Muscle of arm (tissue), 12 donors: ENCODE measurements around the gene F8. TPM values are rescaled to one million over a fixed set of nuclear protein-coding genes. Genes with fewer than 3 reads are reported as not detected.
"Not testable (repeated sequence)": the region's sequence is repeated elsewhere in the genome, so short reads cannot be mapped to it uniquely, and the experiment has no call there.

ENCODE experiments used
- DNase-seq: peaks from one replicate; pipeline ENCODE4 v3.0.0-alpha.2; 2013
- polyA plus RNA-seq, 12 donors: library from polyadenylated mRNA; unstranded; fragments of 120-200 nt; gene quantifications; one replicate each; pipeline ENCODE4 v1.2.1, GENCODE V29; 2013; ENCODE audit not compliant: insufficient read length in 12 of 12

The F8 gene
- polyA plus RNA-seq, 12 donors: 1.8 to 8.4 (median 5.4) TPM; not detected in 1

DNA sequence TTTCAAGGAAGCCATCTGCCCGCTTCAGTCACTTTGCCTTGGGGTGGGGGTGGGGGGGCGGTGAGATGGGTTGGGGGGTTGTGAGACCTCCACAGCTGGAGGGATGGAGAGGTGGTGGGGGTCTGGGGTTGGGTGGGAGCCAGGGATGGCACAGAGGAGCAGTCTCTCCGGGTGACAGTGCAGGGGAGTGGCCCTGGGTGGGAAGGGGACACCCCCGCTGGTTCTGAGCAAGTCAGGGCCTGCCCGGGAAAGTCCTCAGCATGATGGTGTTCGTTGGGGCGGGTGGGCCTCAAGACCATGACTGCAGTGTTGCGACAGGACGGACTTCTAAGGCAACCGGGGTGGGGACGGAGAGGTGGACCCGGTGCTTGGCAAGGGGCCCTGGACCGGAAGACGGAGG, 137.0 kb downstream of the F8 start:
- DNase-seq: not testable (repeated sequence)

DNA sequence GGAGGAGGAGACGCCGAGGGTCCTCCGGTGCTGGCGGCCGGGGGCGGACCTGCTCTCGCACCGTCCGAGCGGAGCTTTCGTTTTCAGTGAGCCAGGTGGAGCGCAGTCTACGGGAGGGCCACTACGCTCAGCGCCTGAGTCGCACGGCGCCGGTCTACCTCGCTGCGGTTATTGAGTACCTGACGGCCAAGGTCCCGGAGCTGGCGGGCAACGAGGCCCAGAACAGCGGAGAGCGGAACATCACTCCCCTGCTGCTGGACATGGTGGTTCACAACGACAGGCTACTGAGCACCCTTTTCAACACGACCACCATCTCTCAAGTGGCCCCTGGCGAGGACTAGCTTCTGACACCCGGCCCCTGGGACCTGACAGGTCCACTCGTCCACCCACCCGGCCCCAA, 137.5 kb downstream of the F8 start:
- DNase-seq: not testable (repeated sequence)

DNA sequence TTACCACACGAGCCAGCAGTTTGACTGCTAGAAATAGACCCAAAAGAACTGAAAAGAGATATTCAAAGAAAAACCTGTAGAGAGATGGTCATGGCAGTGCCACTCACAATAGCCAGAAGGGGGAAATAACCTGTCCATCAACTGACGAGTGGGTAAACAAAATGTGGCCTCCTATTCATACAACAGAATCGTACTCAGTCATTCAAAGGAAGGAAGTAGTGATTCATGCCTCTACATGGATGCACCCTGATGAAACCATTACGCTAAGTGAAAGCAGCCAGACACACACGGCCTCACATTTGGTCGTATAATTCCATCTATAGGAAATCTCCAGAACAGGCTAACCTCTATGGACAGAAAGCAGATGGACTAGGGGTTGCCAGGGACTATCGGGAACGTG, 138.5 kb downstream of the F8 start:
- not testable (repeated sequence) for DNase-seq

DNA sequence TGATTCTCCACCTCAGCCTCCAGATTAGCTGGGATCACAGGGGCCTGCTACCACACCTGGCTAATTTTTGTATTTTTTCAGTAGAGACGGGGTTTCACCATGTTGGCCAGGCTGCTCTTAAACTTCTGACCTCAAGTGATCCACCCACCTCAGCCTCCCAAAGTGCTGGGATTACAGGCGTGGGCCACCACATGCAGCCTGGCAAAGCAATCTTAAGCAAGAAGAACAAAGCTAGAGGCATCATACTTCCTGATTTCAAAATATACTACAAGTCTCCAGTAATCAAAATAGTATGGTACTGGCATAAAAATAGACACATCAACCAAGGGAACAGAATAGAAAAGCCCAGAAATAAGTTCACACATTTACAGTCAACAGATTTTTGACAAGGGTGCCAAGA, 149.2 kb downstream of the F8 start:
- DNase-seq: no peak

DNA sequence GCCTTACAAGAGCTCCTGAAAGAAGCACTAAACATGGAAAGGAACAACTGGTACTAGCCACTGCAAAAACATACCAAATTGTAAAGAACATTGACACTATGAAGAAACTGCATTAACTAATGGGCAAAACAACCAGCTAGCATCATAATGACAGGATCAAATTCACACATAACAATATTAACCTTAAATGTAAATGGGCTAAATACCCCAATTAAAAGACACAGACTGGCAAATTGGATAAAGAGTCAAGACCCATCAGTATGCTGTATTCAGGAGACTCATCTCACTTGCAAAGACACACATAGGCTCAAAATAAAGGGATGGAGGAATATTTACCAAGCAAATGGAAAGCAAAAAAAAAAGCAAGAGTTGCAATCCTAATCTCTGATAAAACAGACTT, 154.0 kb downstream of the F8 start:
- not testable (repeated sequence) for DNase-seq

DNA sequence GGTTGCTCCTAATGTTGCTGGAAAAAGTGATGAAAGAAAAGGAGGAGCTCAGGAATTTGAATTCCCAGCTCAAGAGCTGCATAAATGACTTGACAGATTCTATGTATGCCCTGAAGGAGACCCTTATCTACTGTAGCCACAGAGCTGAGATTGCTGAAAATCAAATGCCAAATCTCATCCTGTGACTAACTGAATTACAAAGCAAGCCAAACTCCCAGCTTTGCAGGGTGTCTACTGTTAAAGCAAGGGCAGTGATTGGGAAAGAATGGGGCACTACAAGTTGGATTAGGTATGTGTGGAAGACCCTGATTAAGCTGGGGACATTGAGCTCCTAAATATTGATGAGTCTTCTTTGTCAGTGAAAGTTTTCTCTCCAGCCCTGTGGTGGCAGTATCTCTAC, 167.3 kb downstream of the F8 start:
- no peak for DNase-seq

DNA sequence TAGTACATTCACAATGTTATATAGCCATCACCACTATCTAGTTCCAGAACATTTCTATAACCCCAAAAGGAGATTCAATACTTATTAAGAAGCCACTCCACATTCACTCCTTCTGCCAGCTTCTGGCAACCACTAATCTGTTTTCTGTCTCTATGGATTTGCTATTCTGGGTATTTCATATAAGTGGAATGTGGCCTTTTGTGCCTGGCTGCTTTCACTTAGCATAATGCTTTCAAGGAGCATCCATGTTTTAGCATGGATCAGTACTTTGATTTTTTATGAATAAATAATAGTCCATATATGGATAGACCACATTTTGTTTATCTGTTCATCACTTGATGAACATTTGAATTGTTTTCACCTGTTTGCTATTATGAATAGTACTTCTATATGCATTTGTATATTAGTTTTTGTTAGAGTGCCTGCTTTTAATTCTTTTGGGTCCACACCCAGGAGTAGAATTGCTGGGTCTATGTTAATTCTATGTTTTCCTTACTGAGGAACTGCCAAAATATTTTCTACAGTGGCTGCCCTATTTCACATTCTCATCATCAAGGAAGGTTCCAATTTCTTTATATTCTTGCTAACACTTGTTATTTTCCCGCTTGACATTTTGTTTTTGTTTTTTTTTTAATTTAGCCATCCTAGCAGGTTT, 171.4 kb downstream of the F8 start:
- DNase-seq: no peak

DNA sequence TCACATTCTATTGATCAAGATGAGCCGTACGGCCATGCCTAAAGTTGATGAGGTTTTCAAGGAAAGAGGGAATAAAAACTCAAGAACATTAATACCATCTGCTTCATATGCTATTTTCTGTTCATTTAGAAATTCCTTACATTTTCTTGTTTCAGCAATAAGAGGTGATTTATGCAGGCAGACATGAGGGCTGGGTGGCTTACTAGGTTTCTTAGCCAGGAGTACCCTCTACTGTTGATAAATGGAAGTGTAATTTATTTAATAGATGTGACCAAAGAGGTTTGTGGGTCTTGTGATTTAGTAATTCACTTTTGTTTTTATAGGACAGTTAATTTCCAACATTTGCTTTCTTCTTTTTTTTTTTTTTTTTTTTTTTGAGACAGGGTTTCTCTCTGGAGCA, 181.7 kb downstream of the F8 start:
- peak; percentile 6 for DNase-seq

DNA sequence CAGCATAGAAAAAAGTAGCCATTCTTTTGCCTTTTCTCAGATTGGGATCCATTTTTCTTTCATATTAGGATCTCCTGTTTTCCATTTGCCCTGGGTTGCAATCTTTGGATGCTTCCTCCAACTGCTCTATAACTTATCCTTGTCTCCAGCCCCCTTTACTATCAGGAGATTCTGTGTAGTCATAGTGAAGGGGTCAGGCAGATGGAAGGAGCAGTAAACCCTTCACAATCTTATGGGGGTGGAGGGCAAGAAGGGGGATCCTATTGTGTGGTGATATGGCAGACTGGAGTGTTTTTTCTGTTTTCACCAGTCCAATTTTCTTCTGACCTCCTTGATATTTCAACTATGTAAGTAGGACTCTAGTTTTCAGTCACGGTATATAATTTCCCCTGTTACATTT, 186.4 kb downstream of the F8 start:
- DNase-seq: no peak

DNA sequence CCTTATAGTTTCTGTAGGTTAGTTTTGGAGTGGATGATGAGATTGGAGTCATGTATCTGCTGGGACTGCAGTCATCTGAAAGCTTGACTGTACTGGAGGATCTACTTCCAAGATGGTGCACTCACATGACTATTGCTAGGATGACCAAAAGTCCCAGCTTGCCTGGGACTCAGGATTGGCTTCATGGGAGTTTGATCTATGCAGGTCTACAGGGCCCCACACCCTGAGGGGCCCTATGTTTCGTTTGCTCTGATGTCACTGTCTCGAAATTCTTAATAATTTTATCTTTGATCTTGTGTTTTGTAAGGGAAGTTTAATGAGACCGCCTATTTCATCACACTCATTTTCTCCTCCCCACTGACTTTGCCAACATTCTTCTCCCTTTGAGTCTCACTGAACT, 188.0 kb downstream of the F8 start, which contains the start of gene SMIM9:
Gene SMIM9 (minus strand): TSS at position 101 of the 400 bp plus-strand sequence. CDS start 3,806 bp downstream, outside the sequence.
- DNase-seq: no peak

DNA sequence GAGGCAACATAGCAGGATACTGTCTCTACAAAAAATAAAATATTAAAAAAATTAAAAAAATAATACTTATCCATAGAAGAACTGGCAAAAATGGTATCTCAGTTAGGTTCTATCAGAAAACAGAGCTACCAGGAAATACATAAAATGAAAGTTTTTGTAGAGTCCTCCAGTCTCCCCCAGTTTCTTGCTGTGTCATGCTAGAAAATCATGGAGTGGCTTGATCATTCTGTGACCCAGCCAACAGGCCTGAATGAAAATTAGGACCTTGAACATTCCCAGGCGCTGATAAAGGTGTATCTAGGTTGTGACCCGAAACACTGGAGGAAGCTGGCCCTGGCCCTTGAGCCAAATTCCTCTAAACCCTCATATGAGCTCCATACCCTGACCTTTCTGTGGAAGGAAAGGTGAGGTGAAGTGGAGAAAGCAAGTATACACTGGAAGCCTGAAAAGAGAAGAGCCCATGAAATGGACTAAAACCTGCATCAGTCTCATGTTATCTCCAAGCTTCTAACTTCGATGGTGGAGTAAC, 188.7 kb downstream of the F8 start:
- DNase-seq: no peak

DNA sequence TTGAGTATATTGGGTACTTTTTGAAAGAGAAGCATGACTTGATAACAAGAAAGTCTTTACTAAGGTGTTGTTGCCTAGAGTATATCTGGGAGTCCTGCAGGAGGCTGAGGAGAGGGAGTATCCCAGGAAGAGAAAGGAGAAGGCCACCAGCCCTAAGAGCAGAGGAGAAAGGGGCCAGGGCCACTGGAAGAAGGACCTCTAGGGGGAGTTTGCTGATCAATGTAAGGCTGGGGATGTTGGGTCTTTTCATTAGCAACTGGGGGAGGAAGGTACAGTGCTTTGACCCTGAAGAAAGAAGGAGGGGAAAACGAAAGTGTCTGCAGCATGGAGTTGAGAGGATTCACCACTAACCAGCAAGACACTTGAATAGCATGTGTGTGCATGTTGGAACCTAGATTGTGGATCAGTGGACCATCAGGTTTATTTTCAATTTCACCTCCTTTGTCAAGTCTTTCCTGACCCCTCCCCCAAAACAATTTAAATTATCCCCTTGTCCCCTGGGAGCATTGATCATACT, 192.5 kb downstream of the F8 start:
- DNase-seq: no peak

DNA sequence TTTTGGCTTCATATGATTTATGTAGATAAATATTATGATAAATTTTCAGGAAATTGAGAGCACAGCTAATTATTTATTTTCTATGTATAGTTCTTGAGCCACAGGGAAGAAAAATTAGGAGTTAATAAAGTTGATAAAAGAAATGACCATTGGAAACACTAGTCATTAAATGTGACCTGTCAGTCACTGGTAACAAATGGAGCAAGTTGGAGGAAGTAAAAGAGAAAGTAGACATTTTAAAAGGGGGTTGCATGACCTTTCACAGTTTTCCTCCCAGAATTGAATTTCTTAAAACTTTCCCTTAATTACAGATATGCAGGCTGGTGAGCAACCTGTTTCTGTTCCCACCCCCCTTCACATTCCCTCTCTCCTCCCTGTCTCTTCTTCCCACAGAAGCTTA, 193.4 kb downstream of the F8 start:
- no peak for DNase-seq

DNA sequence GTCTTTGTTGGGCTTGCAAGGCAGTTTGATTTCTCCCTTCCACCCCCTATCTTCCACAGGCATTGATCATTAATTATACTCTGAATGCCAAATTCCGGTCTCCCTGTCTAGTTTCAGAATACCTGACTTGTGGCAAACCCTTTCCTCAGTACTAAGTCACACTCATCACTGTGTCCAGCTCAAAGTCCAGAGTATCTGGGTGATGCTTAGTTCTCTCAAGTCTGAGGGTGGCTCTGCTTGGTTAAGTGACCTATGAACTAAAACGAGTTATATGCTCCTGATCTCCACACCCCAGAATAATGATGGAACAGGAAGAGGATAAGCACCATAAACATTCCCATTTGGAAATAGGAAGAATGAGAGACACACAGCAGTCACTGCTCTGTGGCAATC, 194.5 kb downstream of the F8 start:
- DNase-seq: no peak

DNA sequence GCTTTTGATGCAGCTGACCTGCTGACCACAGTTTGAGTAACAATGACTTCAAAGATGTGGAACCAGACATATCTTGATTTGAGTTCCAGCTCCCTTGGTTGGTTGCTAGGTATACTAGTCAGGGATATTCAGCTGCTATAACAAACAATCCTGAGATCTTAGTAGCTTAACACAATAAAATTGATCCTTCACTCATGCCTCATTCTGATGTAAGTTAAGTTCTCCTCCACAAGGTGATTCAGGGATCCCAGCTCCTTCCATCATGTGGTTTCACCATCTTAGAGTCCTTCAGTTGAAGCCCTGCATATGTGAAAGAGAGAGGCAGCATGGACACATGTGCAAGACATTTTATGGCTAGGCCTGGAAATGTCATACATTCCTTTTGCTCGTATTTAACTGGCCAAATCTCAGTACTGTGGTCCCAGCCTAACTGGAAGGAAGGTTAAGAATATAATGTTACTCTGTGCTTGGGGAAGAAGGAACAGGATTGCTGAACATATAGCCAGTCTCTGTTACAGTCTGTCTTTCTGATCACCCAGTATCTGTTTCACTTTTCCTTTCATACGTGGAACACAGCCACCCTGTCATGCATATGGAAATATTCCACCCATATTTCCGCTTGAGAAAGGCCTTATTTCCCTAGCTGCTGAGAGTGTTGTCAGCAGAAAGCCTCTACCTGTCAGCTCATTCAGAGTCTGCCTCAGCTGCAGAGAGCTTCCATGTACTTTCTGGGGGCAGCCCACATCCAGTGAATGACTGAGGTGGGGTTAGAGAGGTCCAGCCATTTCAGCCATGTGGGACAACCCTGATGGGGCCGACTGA, 195.1 kb downstream of the F8 start:
- DNase-seq: peak; percentile 12

DNA sequence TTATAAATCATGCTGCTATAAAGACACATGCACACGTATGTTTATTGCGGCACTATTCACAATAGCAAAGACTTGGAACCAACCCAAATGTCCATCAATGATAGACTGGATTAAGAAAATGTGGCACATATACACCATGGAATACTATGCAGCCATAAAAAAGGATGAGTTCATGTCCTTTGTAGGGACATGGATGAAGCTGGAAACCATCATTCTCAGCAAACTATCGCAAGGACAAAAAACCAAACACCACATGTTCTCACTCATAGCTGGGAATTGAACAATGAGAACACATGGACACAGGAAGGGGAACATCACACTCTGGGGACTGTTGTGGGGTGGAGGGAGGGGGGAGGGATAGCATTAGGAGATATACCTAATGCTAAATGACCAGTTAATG, 196.9 kb downstream of the F8 start:
- DNase-seq: not testable (repeated sequence)

DNA sequence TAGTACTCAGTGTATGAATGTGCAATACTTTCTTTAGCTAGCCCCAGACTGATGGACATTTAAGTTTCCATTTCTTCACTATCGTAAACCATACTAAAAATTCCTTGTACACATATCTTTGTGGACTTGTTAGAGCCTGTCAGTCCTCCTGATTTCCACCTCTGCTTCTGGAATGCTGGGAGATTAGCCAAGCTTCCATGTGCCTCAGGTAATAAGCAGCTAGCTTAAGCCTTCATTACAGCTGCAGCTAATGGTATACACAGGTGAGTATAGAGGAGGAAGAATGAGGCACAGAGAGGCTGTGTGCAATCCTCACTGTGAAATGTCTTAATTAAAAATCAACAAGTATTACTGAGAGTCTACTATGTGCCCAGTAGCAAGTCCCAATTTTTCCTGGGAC, 197.9 kb downstream of the F8 start:
- no peak for DNase-seq

DNA sequence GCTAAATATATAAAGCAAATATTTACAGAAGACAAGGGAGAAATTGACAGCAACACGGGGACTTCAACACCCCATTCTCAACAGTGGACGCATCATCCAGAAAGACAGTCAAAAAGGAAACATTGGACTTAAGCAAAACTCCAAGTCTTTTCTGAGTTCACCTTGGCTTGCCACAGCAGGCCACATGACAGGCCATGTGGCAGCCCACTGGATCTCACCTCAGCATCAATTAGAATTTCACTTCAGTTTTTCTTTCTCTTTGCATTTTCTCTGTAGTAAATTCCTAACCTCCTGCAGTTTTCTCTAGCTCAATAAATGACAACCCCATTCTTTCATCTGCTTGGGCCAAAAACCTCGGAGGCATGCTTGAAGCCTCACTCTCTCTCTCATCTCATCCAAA, 200.5 kb downstream of the F8 start:
- no peak for DNase-seq

DNA sequence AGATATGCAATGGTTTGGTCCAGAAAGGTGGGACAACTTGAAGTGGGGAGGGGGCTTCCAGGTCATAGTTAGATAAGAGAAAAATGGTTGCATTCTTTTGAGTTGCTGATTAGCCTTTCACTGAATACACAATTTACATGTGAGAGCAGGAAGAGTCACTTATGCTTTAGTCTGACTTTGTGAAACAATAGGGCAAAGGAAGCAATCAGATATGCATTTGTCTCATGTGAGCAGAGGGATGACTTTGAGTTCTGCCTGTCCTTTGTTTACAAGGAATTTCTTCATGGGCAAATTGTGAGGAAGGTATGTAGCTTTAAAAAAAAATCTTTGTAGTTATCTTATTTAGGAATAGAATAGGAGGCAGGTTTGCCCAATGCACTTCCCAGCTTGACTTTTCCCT, 201.0 kb downstream of the F8 start:
- no peak for DNase-seq

DNA sequence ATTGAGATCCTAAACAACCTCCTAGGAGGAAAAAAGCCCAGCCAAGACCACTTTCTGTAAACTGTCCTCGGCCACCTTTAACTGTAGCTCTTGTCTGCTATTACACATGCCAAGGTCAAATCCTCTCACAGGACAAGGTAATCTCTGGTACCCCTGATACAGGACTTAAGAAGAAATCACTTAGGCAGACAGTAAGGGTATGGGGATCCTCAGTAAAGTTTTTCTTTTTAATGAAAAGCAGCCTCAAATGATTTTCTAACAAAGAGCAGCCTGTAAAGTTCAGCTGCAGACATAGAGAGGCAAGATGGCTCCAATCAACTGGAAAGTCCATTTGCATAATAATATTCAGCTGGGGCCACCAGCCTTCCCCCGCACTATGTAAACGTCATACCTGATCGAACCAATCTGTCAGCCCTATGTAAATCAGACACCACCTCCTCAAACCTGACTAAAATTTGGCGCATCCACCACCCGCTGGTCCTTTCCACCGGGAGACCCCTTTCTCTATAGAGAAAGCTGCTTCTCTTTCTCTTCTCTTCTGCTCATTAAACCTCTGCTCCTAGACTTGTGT, 202.7 kb downstream of the F8 start:
- no peak for DNase-seq

DNA sequence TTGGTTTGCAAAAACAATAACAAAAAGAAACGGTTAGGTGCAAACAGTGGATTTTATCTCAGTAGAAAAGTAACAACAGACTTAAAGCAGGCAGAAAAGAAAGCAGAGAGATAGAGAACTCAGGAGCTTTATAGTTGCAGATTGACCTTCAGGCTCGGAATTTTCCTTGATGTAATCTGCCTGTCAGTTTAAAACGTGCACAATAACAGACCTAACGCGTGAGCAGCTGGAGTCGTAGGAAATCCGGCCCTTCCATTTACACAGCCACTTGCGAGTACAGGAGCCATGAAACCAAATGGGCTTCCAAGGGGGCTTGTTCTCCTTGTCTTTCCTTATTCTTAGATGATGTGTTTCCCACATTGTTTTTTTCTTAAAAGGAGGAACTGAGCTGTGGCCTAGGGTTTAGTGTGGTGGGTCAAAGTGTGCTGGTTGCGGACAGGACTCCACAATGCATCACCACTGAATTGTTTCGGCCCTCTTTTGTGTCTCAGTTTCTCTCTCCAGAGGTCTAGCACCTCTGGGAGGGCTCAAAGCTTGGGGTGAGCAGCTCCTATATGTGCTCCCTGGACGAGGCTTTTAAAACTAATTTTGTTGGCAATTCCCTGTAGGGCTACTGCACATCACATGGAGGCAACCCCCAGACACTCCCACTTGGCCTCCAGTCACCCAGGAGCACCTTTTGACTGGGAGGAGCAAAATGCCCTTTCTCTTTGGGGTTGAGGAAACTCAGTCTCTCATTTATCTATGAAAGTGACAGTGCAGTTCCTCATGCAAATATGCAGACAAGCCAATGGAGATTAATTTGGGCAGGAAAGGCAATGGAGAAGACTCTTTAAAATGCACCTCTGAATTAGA, 203.4 kb downstream of the F8 start:
- no peak for DNase-seq
